Stimulated activated CD8-positive, alpha-beta memory T cell treated with anti-CD3 and anti-CD28 coated beads, Interleukin-12 subunit alpha, Interleukin-12 subunit beta, amount 100 ng/mL, for 24 hours (primary cell): ENCODE results near the gene ZNHIT2.
A peak's percentile ranks its signal among the peaks of the same experiment; 100 is the strongest.
"Not testable (repeated sequence)": the region's sequence is repeated elsewhere in the genome, so short reads cannot be mapped to it uniquely, and the experiment has no call there.

Experiments used
- DNase-seq: peaks from one replicate; pipeline ENCODE4 v3.0.0-alpha.2; 2020; ENCODE audit errors: extremely low read depth

The ZNHIT2 gene

GRCh38 chr11:65119670-65119995 is 2.1 kb upstream of the ZNHIT2 start:
- DNase-seq = no peak

- not testable (repeated sequence) for DNase-seq
Measured at GRCh38 chr11:65118891-65119669, 1.6 kb upstream of the ZNHIT2 start.

DNA sequence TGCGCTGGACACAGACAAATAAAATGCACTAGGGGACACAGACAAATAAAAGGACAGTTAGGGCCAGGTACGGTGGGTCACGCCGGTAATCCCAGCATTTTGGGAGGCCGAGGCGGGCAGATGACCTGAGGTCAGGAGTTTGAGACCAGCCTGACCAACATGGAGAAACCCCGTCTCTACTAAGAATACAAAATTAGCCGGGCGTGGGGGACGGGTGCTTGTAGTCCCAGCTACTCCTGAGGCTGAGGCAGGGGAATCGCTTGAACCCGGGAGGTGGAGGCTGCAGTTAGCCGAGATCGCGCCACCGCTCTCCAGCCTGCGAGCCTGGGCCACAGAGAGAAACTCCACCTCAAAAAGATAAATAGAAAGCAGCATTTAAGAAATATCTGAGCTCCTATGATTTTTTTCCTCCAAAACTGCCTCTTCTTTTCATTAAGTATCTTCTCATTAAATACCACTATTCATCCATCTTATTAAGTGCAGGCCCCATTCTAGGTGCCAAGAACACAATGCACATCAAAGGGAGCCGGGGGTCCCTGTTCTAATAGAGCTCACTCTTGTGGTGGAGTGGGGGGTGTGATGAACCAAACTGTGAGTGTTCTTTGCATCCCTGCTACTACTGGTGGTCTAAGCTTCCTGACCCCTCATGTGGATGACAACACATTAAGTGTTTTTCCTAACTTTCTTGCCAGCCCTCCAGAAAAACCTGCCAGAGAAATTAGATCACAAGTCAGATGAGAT is 766 bp upstream of the ZNHIT2 start:
- no peak for DNase-seq

DNA sequence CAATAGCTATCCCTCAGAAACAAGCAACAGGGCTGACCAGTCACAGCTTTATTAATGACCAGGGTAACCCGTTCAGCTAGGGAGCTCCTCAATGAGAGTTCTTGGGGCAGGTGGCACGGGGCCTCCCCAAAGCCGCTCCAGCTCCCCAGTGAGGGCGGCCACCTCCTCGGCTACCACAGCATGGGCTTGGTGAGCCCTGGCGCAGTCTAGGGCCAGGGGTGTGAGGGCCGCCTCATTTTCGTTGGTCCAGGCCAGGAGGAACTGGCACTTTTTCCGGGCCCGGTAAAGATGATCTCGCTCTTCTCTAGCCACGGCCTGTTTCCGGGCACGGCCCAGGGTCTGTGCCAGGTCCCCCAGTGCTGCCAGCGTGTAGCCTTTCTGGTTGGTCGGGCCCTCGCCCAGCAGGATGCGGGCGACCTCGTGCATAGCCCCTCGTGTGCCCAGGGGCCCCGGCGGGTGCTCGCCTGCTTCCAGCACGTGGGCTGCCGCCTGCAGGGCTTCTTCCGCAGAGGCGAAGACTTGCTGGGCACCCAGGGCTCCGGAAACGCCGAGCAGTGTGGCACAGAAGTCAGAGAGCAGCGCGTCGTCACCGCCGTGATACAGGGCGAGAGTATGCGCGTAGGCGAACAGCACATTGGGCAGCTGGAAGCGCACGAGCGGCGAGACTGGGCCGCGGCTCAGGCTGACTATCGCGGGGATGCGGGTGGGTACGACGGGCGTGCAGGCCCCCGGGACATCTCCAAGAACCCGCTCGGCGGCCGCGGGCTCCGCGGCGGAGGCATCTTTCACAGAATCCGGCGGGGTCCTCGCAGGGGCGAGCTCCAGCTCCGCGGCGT is 913 bp downstream of the ZNHIT2 start:
- no peak for DNase-seq

- DNase-seq = no peak
Measured at GRCh38 chr11:65115361-65116082, 2.0 kb downstream of the ZNHIT2 start.

- DNase-seq = no peak
Measured at GRCh38 chr11:65114538-65115171, 2.8 kb downstream of the ZNHIT2 start.

DNA sequence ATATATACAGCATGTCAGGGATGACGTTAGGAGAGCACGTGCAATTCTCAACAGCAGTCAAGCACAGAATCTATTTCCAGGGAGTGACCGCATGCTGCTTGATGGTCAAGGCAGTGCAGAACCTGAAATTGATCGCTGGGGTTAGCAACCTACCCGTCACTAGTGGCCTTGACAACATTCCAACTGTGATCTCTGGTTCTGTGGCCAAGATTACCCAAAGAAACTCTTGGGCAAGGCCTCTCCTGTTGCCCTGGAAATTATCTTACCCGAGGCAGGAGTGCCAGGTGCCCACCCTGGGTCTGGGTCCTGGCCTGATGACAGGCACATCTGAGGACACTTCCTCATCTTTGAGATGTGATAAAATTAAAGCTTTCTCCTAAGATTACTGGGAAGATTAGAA is 3.7 kb downstream of the ZNHIT2 start:
- DNase-seq = no peak

- DNase-seq = no peak
Measured at GRCh38 chr11:65113361-65113756, 4.1 kb downstream of the ZNHIT2 start.

DNA sequence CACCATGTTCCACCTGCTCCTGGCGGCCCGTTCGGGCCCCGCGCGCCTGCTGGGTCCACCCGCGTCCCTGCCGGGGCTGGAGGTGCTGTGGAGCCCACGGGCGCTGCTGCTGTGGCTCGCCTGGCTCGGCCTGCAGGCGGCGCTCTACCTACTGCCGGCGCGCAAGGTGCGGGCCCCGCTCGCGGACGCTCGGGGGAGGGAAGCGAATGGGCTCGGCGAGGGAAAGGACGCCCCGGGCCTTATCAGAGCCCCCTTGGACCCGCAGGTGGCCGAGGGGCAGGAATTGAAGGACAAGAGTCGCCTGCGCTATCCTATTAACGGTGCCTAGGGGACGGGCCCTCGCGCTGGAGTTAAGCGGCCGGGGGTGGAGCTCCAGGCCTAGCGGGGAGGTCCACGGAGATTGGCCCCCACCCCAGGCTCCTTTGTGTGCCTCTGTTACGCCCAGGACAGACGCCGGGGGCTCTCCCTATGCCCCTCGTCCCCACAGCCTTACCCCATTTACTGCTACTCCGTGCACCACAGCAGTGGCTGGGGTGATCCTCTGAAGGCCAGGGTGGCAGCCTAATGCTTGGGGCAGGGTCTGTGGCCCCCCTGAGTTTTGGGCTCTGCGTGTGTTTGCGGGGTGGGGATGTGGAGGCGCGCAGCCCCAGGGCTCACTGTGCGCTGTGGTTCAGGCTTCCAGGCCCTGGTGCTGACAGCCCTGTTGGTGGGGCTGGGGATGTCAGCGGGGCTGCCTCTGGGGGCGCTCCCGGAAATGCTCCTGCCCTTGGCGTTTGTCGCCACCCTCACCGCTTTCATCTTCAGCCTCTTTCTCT is 4.7 kb downstream of the ZNHIT2 start:
- no peak for DNase-seq

- peak; percentile 83 for DNase-seq
Measured at GRCh38 chr11:65111744-65112545, 5.6 kb downstream of the ZNHIT2 start, which contains the start of gene TM7SF2. TSS of gene TM7SF2 (plus strand) at chr11:65111872. CDS start at chr11:65112016, 144 bp downstream.

- no peak for DNase-seq
Measured at GRCh38 chr11:65111159-65111743, 6.2 kb downstream of the ZNHIT2 start.

DNA sequence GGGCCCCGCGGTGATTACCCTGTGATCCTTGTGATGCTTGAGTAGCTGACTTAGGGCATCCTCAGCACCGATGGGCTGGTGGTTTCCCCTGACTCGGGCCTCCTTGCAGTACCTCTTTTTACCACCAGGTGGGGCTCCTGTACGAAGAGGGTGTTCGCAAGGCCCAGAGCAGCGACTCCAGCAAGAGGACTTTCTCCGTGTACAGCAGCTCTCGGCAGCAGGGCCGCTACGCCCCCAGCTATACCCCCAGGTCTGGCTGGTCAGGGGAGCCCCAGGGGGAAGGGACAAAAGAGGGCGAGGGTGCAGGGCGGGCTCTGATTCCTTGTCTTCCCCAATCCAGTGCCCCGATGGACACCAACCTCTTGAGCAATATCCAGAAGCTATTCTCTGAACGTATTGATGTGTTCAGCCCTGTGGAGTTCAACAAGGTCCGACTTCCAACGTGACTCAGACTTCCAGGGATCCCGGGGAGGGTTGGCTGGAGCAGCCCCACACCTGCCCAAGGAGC is 7.1 kb downstream of the ZNHIT2 start:
- DNase-seq = peak; percentile 75

- DNase-seq = no peak
Measured at GRCh38 chr11:65109231-65110198, 8.0 kb downstream of the ZNHIT2 start.

DNA sequence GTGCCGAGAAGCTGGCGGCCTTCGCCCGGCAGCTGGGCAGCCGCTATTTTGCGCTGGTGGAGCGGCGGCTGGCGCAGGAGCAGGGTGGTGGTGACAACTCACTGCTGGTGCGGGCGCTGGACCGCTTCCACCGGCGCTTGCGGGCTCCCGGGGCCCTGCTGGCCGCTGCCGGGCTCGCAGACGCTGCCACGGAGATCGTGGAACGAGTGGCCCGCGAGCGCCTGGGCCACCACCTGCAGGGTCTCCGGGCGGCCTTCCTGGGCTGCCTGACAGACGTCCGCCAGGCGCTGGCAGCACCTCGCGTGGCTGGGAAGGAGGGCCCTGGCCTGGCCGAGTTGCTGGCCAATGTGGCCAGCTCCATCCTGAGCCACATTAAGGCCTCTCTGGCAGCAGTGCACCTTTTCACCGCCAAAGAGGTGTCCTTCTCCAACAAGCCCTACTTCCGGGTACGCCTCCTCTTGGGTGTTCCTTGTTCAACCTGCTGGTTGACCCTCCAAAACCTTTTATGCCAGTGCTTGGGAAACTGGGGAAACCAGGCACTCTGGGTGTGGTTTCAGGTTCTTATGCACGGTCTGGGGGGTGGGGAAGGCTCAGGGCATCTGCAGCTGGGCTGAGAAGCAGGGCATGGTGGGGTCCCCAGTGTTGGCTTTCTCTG is 8.9 kb downstream of the ZNHIT2 start:
- no peak for DNase-seq

- DNase-seq = no peak
Measured at GRCh38 chr11:65107751-65108468, 9.6 kb downstream of the ZNHIT2 start.

- DNase-seq = no peak
Measured at GRCh38 chr11:65107078-65107477, 10.4 kb downstream of the ZNHIT2 start.

DNA sequence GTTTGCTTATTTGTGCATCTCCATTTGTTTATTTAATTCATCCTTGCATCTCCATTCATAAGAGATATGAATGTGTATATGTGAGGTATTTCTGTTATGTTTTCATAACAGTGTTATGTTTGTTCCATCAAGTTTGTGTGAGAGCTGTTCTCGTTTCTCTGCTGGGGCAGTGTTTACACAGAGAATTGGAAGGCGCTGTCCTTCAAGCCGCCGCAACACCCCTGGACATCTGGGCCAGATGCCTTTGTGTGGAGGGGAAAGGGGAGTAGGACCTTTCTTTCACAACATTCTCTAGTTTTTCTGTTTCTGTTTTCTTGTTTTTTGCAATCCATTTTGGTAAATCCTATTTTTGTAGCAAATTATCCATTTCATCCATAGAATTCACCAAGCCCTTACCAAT is 12.9 kb downstream of the ZNHIT2 start:
- DNase-seq = no peak
